HG02763 (cell line): Measurements from ENCODE around the gene SPC25.

Experiments
- ATAC-seq: cut with Tn5 transposase; IDR thresholded peaks from one replicate; pipeline ENCODE4 v1.9.1; 2021; ENCODE audit warnings: mild to moderate bottlenecking, moderate library complexity; ENCODE audit not compliant: unreplicated experiment

SPC25 gene

GRCh38 chr2:168848225-168848624, 42.0 kb downstream of the SPC25 start:
- ATAC-seq = no peak

GRCh38 chr2:168843253-168843652, 47.0 kb downstream of the SPC25 start:
- no peak for ATAC-seq

GRCh38 chr2:168841445-168841844, 48.8 kb downstream of the SPC25 start:
- no peak for ATAC-seq

GRCh38 chr2:168835969-168836368, 54.3 kb downstream of the SPC25 start:
- ATAC-seq = no peak

GRCh38 chr2:168831662-168832061, 58.6 kb downstream of the SPC25 start:
- ATAC-seq = no peak

- no peak for ATAC-seq
Observed at GRCh38 chr2:168830958-168831357, 59.3 kb downstream of the SPC25 start.

GRCh38 chr2:168825126-168825525, 65.1 kb downstream of the SPC25 start:
- ATAC-seq = no peak

GRCh38 chr2:168821992-168822391, 68.2 kb downstream of the SPC25 start:
- ATAC-seq = no peak

GRCh38 chr2:168821577-168821976, 68.7 kb downstream of the SPC25 start:
- ATAC-seq = no peak
